H9 (cell line): ENCODE measurements around the gene RALGAPA2. TPM values are rescaled to one million over a fixed set of nuclear protein-coding genes. Genes with fewer than 3 reads are reported as not detected.

ENCODE experiments used
- DNase-seq: peaks from one replicate; pipeline ENCODE4 v3.0.0-alpha.2; 2017
- H2AFZ ChIP-seq: one replicate; pipeline ENCODE4 v1.6.1; 2013; ENCODE audit warnings: mild to moderate bottlenecking, low read length, control low read depth, moderate library complexity
- H2AK5ac ChIP-seq: 2 replicates; pipeline ENCODE4 v1.6.1; 2013; ENCODE audit warnings: low read length, control low read depth, mixed read lengths; ENCODE audit not compliant: insufficient read length
- H2BK120ac ChIP-seq: one replicate; pipeline ENCODE4 v1.6.1; 2013; ENCODE audit warnings: low read depth, mild to moderate bottlenecking, low read length, control low read depth, inconsistent platforms; ENCODE audit not compliant: poor library complexity, severe bottlenecking
- H2BK12ac ChIP-seq: 2 replicates; pipeline ENCODE4 v1.6.1; 2013; ENCODE audit warnings: low read length, control low read depth, mixed read lengths, low read depth; ENCODE audit not compliant: insufficient read length
- H2BK15ac ChIP-seq: 2 replicates; pipeline ENCODE4 v1.6.1; 2013; ENCODE audit warnings: low read depth, low read length, control low read depth
- H2BK20ac ChIP-seq: one replicate; pipeline ENCODE4 v1.6.1; 2013; ENCODE audit warnings: low read depth, mild to moderate bottlenecking, low read length, control low read depth, inconsistent platforms; ENCODE audit not compliant: poor library complexity, severe bottlenecking
- H2BK5ac ChIP-seq: 2 replicates; pipeline ENCODE4 v1.6.1; 2013; ENCODE audit warnings: low read length, control low read depth, mixed read lengths; ENCODE audit not compliant: insufficient read length
- H3K14ac ChIP-seq: 2 replicates; pipeline ENCODE4 v1.6.1; 2013; ENCODE audit warnings: low read length, control low read depth; ENCODE audit not compliant: insufficient read depth
- H3K18ac ChIP-seq: 2 replicates; pipeline ENCODE4 v1.6.1; 2013; ENCODE audit warnings: low read depth, mild to moderate bottlenecking, mixed read lengths, low read length, control low read depth; ENCODE audit not compliant: insufficient read length
- H3K23ac ChIP-seq: 2 replicates; pipeline ENCODE4 v1.6.1; 2013; ENCODE audit warnings: low read length, control low read depth, mixed read lengths, low read depth; ENCODE audit not compliant: insufficient read length
- H3K23me2 ChIP-seq: 2 replicates; pipeline ENCODE4 v1.6.1; 2013; ENCODE audit warnings: low read depth, mild to moderate bottlenecking, mixed read lengths, low read length, control low read depth; ENCODE audit not compliant: insufficient read length, poor library complexity, severe bottlenecking
- H3K27ac ChIP-seq: 2 replicates; pipeline ENCODE4 v1.5.1; 2013; ENCODE audit warnings: low read length, control low read depth, mixed read lengths, low read depth; ENCODE audit not compliant: insufficient read length
- H3K27me3 ChIP-seq: 2 replicates; pipeline ENCODE4 v1.6.1; 2013; ENCODE audit warnings: low read length, control low read depth, inconsistent platforms; ENCODE audit not compliant: insufficient read depth
- H3K4ac ChIP-seq: 2 replicates; pipeline ENCODE4 v1.6.1; 2013; ENCODE audit warnings: low read depth, mild to moderate bottlenecking, control low read depth, inconsistent platforms, low read length, moderate library complexity
- H3K4me1 ChIP-seq: 2 replicates; pipeline ENCODE4 v1.6.1; 2013; ENCODE audit warnings: low read length, control low read depth, inconsistent platforms; ENCODE audit not compliant: insufficient read depth
- H3K4me2 ChIP-seq: 2 replicates; pipeline ENCODE4 v1.6.1; 2013; ENCODE audit warnings: low read length, control low read depth, mixed read lengths; ENCODE audit not compliant: insufficient read length, insufficient read depth
- H3K56ac ChIP-seq: 2 replicates; pipeline ENCODE4 v1.6.1; 2013; ENCODE audit warnings: low read depth, mild to moderate bottlenecking, mixed read lengths, low read length, control low read depth; ENCODE audit not compliant: insufficient read length
- H3K79me1 ChIP-seq: 2 replicates; pipeline ENCODE4 v1.6.1; 2013; ENCODE audit warnings: low read depth, mild to moderate bottlenecking, moderate library complexity, low read length, control low read depth, inconsistent platforms; ENCODE audit not compliant: insufficient read depth, poor library complexity, severe bottlenecking
- H3K79me2 ChIP-seq: 2 replicates; pipeline ENCODE4 v1.6.1; 2013; ENCODE audit warnings: low read length, control low read depth, inconsistent platforms; ENCODE audit not compliant: insufficient read depth
- H3K9ac ChIP-seq: 2 replicates; pipeline ENCODE4 v1.6.1; 2013; ENCODE audit warnings: low read length, control low read depth, mixed read lengths; ENCODE audit not compliant: insufficient read length; ENCODE audit errors: extremely low read depth
- H3K9me3 ChIP-seq: one replicate; pipeline ENCODE4 v1.6.1; 2013; ENCODE audit warnings: low read depth, low read length, inconsistent platforms; ENCODE audit not compliant: control insufficient read depth
- H3T11ph ChIP-seq: one replicate; pipeline ENCODE4 v1.6.1; 2013; ENCODE audit warnings: mild to moderate bottlenecking, low read length, control low read depth, inconsistent platforms
- H4K20me1 ChIP-seq: one replicate; pipeline ENCODE4 v1.6.1; 2013; ENCODE audit not compliant: control insufficient read depth, insufficient read length, insufficient read depth
- H4K5ac ChIP-seq: 2 replicates; pipeline ENCODE4 v1.6.1; 2013; ENCODE audit warnings: low read depth, mild to moderate bottlenecking, mixed read lengths, low read length, control low read depth; ENCODE audit not compliant: insufficient read length
- H4K8ac ChIP-seq: replicated peaks from 2 replicates; pipeline ENCODE4 v1.6.1; 2013; ENCODE audit warnings: low read length, control low read depth, mixed read lengths, low read depth; ENCODE audit not compliant: insufficient read length
- H4K91ac ChIP-seq: 2 replicates; pipeline ENCODE4 v1.6.1; 2013; ENCODE audit warnings: low read depth, mild to moderate bottlenecking, moderate library complexity, mixed read lengths, low read length, control low read depth; ENCODE audit not compliant: insufficient read length
- H3K27ac Mint-ChIP-seq, 3 experiments: 2 replicates in 2 of 3; 3 replicates in 1 of 3; pipeline ENCODE4 v1.8.0; 2020 to 2021; ENCODE audit warnings: mixed read lengths in 3 of 3, mild to moderate bottlenecking in 1 of 3, moderate library complexity in 1 of 3
- H3K27me3 Mint-ChIP-seq: 2 replicates; pipeline ENCODE4 v1.8.0; 2021; ENCODE audit warnings: low read depth, mild to moderate bottlenecking, moderate library complexity, mixed read lengths
- H3K36me3 Mint-ChIP-seq, 3 experiments: 2 replicates in 2 of 3; 3 replicates in 1 of 3; pipeline ENCODE4 v1.8.0; 2020 to 2021; ENCODE audit warnings: low read depth in 3 of 3, mixed read lengths in 3 of 3; ENCODE audit not compliant: insufficient read depth in 1 of 3
- H3K4me1 Mint-ChIP-seq, 2 experiments: 2 replicates each; pipeline ENCODE4 v1.8.0; 2020; ENCODE audit warnings: mixed read lengths in 2 of 2
- H3K4me3 Mint-ChIP-seq, 2 experiments: 2 replicates in 1 of 2; 3 replicates in 1 of 2; pipeline ENCODE4 v1.8.0; 2020 to 2021; ENCODE audit warnings: mild to moderate bottlenecking in 2 of 2, mixed read lengths in 2 of 2, moderate library complexity in 1 of 2
- H3K9me3 Mint-ChIP-seq, 2 experiments: 2 replicates in 1 of 2; 3 replicates in 1 of 2; pipeline ENCODE4 v1.8.0; 2020; ENCODE audit warnings: mild to moderate bottlenecking in 2 of 2, mixed read lengths in 2 of 2, moderate library complexity in 1 of 2
- WGBS: extraction: QIAGEN DNeasy Blood & Tissue Kit; methylation state at CpG from one replicate; pipeline ENCODE4 v1.1.7; 2013; ENCODE audit warnings: missing lambda C conversion rate, low lambda C conversion rate, mixed read lengths; ENCODE audit not compliant: insufficient read length; ENCODE audit errors: extremely low coverage; 5-methylcytosine and 5-hydroxymethylcytosine counted together
- total RNA-seq: library from RNA; stranded (reverse); gene quantifications from 2 replicates; pipeline ENCODE4 v1.2.1, GENCODE V29; 2021
- TF ChIP-seq, protein P1 (sequence below): fragments of 200-600 bp; sonication (generic); conservative IDR thresholded peaks from 3 replicates; pipeline ENCODE4 v1.8.0; 2021; ENCODE audit warnings: antibody characterized with exemption, mild to moderate bottlenecking

RALGAPA2 gene
- total RNA-seq, 1 experiment from 2014 or later: 16.6 TPM

DNA sequence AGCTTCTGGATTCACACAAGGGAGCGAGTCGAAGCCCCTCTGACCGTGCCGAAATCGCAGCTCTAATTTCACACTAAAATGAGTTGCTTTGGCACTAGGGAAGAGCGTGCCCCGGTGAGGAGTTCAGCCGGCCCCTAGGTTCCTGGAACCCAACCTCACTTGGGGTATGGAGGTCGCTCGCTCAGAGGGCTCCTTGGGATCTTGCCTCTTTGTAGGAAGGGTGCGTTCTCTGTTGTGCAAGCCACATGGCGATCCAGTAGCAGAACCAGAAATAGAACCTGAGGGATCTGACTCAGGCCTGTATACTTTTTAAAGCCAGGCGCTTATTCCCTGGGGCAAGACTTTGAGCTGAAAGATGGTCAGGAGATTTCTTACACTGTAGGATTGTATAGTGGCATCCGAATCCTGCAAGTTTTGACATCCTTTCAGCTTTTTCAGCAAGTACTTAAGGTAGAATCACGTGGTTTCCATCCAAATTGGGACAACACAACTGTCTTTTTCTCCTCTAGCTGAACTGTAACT, 861 bp upstream of the RALGAPA2 start:
- H3K23me2 ChIP-seq: peaks cover 6% of the 10 kb centered on the region
- Mint-ChIP-seq H3K27me3 (no peaks in the 10 kb centered on the region), H3K27ac (peak overlapping the region; percentile 57 to 95 (median 86)), H3K4me1 (peaks cover 21 to 26% of the 10 kb centered on the region in 2 experiments), H3K4me3 (peak overlapping the region; percentile 78 to 86), H3K36me3 (no peaks in the 10 kb centered on the region; a peak in 1 of 7 replicates), H3K9me3 (no peaks in the 10 kb centered on the region)
- H2BK5ac ChIP-seq: no peak overlapping the region
- H2AFZ ChIP-seq: peak overlapping the region; percentile 5
- no peaks in the 10 kb centered on the region for H3K27me3 ChIP-seq
- H3K18ac ChIP-seq: peak overlapping the region; percentile 18
- no peak overlapping the region for H3K23ac ChIP-seq
- no peak overlapping the region for H2BK15ac ChIP-seq
- WGBS: no CpG with 5 or more reads among the region's 15 CpGs
- TF ChIP-seq, protein P1, sequence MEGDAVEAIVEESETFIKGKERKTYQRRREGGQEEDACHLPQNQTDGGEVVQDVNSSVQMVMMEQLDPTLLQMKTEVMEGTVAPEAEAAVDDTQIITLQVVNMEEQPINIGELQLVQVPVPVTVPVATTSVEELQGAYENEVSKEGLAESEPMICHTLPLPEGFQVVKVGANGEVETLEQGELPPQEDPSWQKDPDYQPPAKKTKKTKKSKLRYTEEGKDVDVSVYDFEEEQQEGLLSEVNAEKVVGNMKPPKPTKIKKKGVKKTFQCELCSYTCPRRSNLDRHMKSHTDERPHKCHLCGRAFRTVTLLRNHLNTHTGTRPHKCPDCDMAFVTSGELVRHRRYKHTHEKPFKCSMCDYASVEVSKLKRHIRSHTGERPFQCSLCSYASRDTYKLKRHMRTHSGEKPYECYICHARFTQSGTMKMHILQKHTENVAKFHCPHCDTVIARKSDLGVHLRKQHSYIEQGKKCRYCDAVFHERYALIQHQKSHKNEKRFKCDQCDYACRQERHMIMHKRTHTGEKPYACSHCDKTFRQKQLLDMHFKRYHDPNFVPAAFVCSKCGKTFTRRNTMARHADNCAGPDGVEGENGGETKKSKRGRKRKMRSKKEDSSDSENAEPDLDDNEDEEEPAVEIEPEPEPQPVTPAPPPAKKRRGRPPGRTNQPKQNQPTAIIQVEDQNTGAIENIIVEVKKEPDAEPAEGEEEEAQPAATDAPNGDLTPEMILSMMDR: no peak
- H3K79me1 ChIP-seq: no peaks in the 10 kb centered on the region
- H3T11ph ChIP-seq: no peak overlapping the region
- peaks cover 4% of the 10 kb centered on the region for H3K4me1 ChIP-seq
- H2BK12ac ChIP-seq: no peak overlapping the region
- H3K27ac ChIP-seq: no peak overlapping the region
- no peak for DNase-seq
- H4K8ac ChIP-seq: no peak overlapping the region
- H3K4ac ChIP-seq: no peak overlapping the region
- H4K5ac ChIP-seq: no peak overlapping the region
- H3K14ac ChIP-seq: peak overlapping the region; percentile 59; the same call in 1 of the 2 replicates
- H3K9ac ChIP-seq: peak overlapping the region; percentile 46
- no peak overlapping the region for H3K56ac ChIP-seq
- H2BK20ac ChIP-seq: no peak overlapping the region
- no peak overlapping the region for H2BK120ac ChIP-seq
- peaks cover 1% of the 10 kb centered on the region; the same call in 1 of the 2 replicates for H3K79me2 ChIP-seq
- no peaks in the 10 kb centered on the region for H3K9me3 ChIP-seq
- H4K20me1 ChIP-seq: no peaks in the 10 kb centered on the region
- no peak overlapping the region for H4K91ac ChIP-seq
- peak overlapping the region; percentile 46 for H3K4me2 ChIP-seq
- no peak overlapping the region for H2AK5ac ChIP-seq
